Muscle layer of duodenum (tissue), 2 donors: ENCODE results near the gene DBH.

Experiments used
- H3K27ac ChIP-seq: one replicate; pipeline ENCODE4 v1.7.0; 2013; ENCODE audit warnings: mild to moderate bottlenecking, low read length
- H3K27me3 ChIP-seq: one replicate; pipeline ENCODE4 v1.7.0; 2013; ENCODE audit warnings: low read depth, mild to moderate bottlenecking, control low read depth, low read length
- H3K36me3 ChIP-seq, 2 donors: one replicate each; pipeline ENCODE4 v1.7.0; 2013; ENCODE audit warnings: low read length in 2 of 2, control low read depth in 1 of 2, mild to moderate bottlenecking in 1 of 2; ENCODE audit not compliant: insufficient read depth in 2 of 2, control insufficient read depth in 1 of 2
- H3K4me1 ChIP-seq, 2 donors: one replicate each; pipeline ENCODE4 v1.7.0; 2013; ENCODE audit warnings: low read length in 2 of 2, mild to moderate bottlenecking in 2 of 2, control low read depth in 1 of 2, moderate library complexity in 1 of 2; ENCODE audit not compliant: insufficient read depth in 2 of 2, control insufficient read depth in 1 of 2
- H3K4me3 ChIP-seq, 2 donors: one replicate each; pipeline ENCODE4 v1.7.0; 2013; ENCODE audit warnings: low read length in 2 of 2, low read depth in 1 of 2, mild to moderate bottlenecking in 1 of 2
- H3K9me3 ChIP-seq, 2 donors: one replicate each; pipeline ENCODE4 v1.7.0; 2013; ENCODE audit warnings: low read length in 2 of 2, control low read depth in 1 of 2, mild to moderate bottlenecking in 1 of 2; ENCODE audit not compliant: control insufficient read depth in 1 of 2
- donor health status: healthy.

DBH gene

DNA sequence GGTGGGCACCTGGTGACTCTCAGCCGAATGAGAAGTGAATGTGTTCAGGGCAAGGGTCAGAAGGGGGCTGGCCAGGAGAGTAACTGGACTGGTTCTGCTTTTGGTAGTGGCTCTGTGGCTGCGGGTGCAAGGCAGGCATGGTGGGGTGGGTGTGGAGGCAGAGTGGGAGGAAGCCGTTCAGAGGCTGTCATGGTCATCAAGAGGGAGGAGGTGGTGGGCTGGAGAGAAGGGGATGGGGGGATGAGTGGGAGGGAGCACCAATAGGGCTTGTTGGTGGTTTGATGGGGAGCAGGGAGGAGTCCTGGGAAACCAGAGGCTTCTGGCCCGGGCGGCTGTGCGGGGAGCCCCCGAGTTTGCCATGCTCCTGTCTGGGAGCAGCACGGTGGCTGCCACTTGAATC is 40.3 kb upstream of the DBH start:
- Histone ChIP-seq H3K27ac (no peak overlapping the region), H3K36me3 (no peaks in the 10 kb centered on the region), H3K27me3 (no peaks in the 10 kb centered on the region), H3K4me1 (no peaks in the 10 kb centered on the region), H3K4me3 (no peak overlapping the region), H3K9me3 (peaks cover 12 to 25% of the 10 kb centered on the region in 2 donors)

DNA sequence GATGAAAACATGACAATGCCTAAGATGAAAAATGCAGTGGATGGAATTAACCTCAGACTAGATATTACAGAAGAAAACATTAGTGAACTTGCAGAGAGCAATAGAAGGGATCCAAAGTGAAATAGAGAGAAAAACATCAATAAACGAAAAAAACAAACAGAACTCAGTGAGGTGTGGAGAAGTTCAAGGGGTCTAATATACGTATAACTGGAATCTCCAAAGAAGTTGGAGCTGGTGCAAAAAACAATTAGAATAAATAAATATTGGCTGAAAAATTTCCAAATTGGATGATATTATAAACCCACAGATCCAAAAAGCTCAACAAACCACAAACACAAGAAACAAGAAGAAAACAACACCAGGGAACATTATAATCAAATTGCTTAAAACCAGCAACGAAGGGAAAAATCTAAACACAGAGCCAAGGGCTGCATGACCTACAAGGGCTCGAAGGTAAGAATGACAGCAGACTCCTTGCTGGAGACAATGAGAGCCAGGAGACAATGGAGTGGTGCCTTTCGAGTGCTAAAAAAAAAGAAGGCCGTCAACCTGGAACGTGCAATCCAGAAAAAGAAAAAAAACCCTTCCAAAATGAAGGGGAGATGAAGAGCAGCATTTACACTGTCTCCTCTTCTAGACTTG is 38.7 kb upstream of the DBH start:
- H3K36me3 ChIP-seq = no peaks in the 10 kb centered on the region
- peaks cover 12 to 25% of the 10 kb centered on the region in 2 donors for H3K9me3 ChIP-seq
- H3K4me3 ChIP-seq = no peak overlapping the region
- no peaks in the 10 kb centered on the region for H3K4me1 ChIP-seq
- H3K27me3 ChIP-seq = no peaks in the 10 kb centered on the region
- no peak overlapping the region for H3K27ac ChIP-seq

DNA sequence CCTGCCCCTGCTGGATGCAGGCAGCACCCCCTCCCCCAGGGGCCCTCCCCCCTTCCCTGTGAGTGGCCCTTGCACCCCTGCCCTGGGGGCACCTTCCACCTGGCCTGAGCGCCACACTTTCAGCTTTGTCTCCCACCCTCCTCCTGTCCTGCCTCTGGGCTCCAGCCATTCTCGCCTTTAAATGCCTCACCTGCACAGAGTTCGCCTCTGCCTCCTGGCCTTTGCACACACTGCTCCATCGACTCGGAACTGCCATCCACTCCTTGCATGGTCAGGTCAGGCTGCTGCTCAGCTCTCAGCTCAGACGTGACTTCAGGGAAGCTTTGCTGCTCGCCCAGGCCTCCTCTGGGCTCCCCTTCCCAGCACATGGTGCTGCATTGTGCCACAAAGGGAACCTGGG is 37.2 kb upstream of the DBH start:
- Histone ChIP-seq H3K27ac (no peak overlapping the region), H3K4me1 (no peaks in the 10 kb centered on the region), H3K27me3 (no peaks in the 10 kb centered on the region), H3K4me3 (no peak overlapping the region), H3K9me3 (peaks cover 12 to 25% of the 10 kb centered on the region in 2 donors), H3K36me3 (no peaks in the 10 kb centered on the region)

DNA sequence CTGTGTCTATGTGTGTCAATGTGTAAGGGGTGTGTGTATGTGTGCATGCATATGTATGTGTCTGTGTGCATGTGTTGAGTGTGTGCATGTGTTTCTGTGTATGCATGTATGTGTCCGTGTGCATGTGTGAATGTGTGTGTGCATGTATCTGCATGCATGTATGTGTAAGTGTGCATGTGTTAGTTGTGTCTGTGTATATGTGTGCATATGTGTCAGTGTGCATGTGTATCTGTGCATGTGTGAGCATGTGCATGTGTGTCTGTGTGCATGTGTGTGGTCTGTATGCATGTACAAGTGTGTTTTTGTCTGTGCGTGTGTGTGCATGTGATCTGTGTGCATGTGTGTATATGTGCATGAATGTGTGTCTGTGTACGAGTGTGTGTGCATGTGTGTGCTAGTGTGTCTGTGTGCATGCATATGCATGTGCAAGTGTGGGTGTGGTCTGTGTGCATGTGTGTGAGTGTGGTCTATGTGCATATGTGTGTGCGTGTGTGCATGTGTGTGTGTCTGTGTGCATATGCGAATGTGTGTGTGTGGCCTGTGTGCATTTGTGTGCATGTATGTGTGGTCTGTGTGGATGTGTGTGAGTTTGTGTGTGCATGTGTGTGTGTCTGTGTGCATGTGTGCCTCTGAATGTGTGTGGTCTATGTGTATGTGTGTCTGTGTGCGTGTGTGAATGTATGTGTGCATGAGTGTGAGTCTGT is 36.5 kb upstream of the DBH start:
- Histone ChIP-seq H3K27me3 (no peaks in the 10 kb centered on the region), H3K9me3 (peaks cover 12 to 25% of the 10 kb centered on the region in 2 donors), H3K36me3 (no peaks in the 10 kb centered on the region), H3K4me1 (no peaks in the 10 kb centered on the region), H3K27ac (no peak overlapping the region), H3K4me3 (no peak overlapping the region)

DNA sequence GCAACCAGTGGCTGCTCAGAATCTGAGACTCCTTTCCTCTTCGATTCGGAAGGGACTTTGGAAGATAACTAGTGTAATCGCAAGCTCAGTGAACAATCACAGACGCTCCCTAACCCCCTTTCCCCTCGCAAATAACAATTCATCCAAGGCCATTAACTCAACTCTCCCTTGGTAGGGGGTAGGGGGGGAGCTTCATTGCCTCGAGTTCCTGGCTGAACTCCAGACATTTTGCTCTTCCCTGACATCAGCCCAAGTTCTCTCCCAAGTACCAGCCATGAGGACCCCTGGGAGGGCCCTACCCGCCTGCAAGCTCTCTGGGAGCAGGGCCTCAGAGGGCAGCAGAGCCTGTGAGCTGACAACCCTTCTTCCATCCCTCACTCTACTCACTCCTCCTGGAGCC is 35.4 kb upstream of the DBH start:
- H3K27ac ChIP-seq = no peak overlapping the region
- H3K36me3 ChIP-seq = no peaks in the 10 kb centered on the region
- H3K4me3 ChIP-seq = no peak overlapping the region
- H3K27me3 ChIP-seq = no peaks in the 10 kb centered on the region
- H3K9me3 ChIP-seq = peaks cover 12 to 25% of the 10 kb centered on the region in 2 donors
- no peaks in the 10 kb centered on the region for H3K4me1 ChIP-seq

DNA sequence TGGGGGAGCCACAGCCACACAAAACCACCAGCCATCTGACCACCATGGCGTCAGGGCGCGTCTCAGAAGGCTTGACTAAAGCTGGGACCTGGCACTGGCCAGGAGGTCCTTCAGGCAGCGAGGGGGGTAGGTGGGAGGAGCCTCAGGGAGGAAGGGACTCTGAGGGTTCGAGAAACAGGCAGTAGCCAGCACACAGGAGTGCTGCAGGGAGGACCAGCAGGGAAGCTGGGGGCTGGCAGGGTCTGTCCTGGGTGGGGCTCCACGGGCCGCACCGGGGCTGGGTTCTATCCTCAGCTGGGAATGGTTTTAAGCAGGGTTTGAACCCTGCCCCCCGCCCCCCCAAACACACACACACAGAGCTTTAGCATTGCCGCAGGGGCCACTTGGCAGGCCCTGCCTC is 34.4 kb upstream of the DBH start:
- Histone ChIP-seq H3K27me3 (no peaks in the 10 kb centered on the region), H3K4me1 (no peaks in the 10 kb centered on the region), H3K27ac (no peak overlapping the region), H3K4me3 (no peak overlapping the region), H3K36me3 (no peaks in the 10 kb centered on the region), H3K9me3 (peaks cover 11 to 21% of the 10 kb centered on the region in 2 donors)

DNA sequence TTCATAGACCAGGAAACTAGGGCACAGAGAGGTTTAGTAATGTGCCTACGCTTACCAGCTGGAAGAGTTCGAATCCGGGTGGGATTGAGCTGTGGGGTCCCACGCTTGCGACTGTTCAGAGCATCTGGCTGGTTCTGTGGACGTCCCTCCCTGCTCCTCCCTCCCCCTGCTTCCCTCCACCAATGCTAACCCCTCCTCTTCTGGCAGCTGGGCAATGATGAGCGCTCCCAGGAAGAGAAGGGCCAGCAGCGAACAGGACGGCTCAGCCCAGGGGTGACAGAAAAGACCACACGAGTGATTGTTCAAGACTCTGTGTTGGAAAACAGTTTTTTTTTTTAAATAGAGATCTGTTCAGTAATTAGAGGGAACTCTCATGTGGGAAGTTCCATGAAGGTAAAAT is 33.9 kb upstream of the DBH start:
- Histone ChIP-seq H3K9me3 (peaks cover 6 to 16% of the 10 kb centered on the region in 2 donors), H3K36me3 (no peaks in the 10 kb centered on the region), H3K4me3 (no peak overlapping the region), H3K27ac (no peak overlapping the region), H3K27me3 (no peaks in the 10 kb centered on the region), H3K4me1 (no peaks in the 10 kb centered on the region)

DNA sequence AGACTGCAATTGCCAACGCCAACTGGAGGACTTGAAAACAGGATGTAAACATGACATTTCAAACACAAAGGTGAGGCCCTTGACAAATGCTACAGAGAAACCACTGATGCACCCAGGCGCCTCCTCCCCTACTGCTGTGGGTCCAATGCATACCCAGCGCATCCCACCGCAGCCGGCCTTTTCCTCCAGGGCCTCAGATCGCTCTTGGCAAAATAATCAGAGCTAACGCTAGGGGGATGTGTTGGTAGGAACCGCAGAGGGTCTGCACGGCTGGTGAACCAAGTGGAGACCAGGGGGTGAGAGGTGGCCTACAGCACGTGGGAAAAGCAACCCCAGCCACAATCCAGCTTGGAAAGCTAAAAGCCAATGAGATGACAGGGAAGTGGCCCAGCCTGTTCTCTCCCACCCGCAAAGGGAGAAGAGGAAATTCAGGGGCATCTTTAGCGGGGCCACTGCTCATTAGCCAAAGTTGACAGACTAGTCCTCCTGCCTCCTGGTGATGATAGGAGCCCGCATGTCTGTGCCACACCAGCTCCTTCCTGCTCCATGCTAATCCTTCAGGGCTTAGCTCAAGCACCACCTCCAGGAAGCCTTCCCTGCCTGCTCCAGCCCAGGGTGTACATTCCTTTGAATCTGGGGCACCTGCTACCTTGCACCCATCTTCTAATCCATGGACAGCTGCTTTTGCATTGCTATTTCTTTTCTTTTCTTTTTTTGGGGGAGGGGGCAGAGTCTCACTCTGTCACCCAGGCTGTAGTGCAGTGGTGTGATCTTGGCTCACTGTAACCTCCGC is 32.8 kb upstream of the DBH start:
- Histone ChIP-seq H3K4me3 (no peak overlapping the region), H3K27ac (no peak overlapping the region), H3K4me1 (no peaks in the 10 kb centered on the region), H3K9me3 (peaks cover 0 to 6% of the 10 kb centered on the region in 2 donors), H3K36me3 (no peaks in the 10 kb centered on the region), H3K27me3 (no peaks in the 10 kb centered on the region)

DNA sequence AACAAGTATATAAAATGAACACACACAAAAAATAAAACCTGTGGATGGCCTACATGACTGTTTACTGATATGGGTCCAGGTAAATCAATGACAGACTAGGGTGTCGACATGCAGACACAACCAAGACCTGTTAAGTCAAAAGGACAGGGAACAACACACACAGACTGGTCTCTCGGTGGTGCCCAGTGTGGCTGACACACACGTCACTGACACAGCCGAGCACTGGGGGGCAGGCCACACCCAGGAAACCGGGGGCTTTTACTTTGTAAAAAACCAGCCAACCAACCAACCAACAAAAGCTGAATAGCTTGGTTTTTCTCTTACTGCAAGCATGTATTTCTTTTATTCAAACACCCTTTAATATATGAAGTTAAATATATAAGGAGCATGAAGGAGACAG is 31.9 kb upstream of the DBH start:
- Histone ChIP-seq H3K36me3 (no peaks in the 10 kb centered on the region), H3K4me3 (no peak overlapping the region), H3K9me3 (no peaks in the 10 kb centered on the region), H3K4me1 (no peaks in the 10 kb centered on the region), H3K27ac (no peak overlapping the region), H3K27me3 (no peaks in the 10 kb centered on the region)

DNA sequence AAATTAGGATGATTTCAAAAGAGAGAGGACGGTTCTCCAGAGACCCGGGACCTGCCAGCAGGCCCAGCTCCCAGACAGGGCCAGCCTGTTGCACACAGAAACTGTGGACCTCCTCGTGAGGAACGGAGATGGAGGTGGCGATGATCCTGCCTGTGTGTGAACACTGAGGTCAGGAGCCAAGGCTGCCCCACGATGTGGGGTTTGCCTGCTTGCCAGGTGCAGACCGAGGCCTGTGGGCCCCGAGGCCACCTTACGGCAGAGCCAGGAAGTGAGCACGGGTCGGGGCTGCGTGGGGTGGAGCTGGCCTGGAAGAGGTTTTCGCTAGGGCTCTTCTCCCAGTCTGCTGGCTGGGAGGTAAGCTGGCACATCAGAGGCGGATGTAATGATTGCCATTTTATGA is 31.3 kb upstream of the DBH start:
- no peak overlapping the region for H3K27ac ChIP-seq
- no peak overlapping the region for H3K4me3 ChIP-seq
- no peaks in the 10 kb centered on the region for H3K4me1 ChIP-seq
- no peaks in the 10 kb centered on the region for H3K9me3 ChIP-seq
- no peaks in the 10 kb centered on the region for H3K27me3 ChIP-seq
- H3K36me3 ChIP-seq = no peaks in the 10 kb centered on the region

DNA sequence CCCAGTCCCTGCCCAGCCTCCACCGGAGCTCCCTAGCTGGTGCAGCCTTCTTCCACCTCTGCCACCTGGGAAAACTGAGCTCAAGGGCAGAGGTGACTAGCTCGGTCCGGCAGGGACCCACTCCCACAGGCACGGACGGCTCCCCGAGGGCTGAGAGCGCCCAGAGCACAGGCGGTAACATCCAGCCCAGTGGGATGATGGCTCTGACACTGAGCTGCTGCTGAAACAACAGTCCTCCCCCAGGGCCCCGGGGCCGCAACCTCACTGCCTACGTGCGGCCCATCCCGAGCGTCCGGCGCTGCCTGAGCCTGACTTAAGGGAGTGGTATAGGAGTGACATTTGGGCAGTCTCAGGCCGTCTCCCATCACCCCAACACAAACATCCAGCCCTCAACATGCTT is 30.7 kb upstream of the DBH start:
- no peak overlapping the region for H3K4me3 ChIP-seq
- H3K27me3 ChIP-seq = peaks cover 1% of the 10 kb centered on the region
- H3K27ac ChIP-seq = no peak overlapping the region
- no peaks in the 10 kb centered on the region for H3K9me3 ChIP-seq
- no peaks in the 10 kb centered on the region for H3K36me3 ChIP-seq
- H3K4me1 ChIP-seq = no peaks in the 10 kb centered on the region
